ENCODE results near the gene PNPLA4. TPM values are rescaled to one million over a fixed set of nuclear protein-coding genes. Genes with fewer than 3 reads are reported as not detected.

The PNPLA4 gene
- total RNA-seq, 2 experiments from 2014 or later: 6.0 to 7.7 TPM

Other genes with a start within 250 kb of the PNPLA4 start
- gene VCX, start 84.2 kb downstream of the PNPLA4 start, total RNA-seq: not detected
- gene VCX2, start 243.9 kb upstream of the PNPLA4 start, total RNA-seq: not detected